Lung (tissue), 12 donors: ENCODE results near the gene MFF. TPM values are rescaled to one million over a fixed set of nuclear protein-coding genes. Genes with fewer than 3 reads are reported as not detected.

Experiments
- ATAC-seq: fragments of 200-7000 bp; cut with Tn5 transposase; one replicate; pipeline ENCODE4 v1.9.1; 2020; ENCODE audit warnings: moderate number of reproducible peaks; ENCODE audit not compliant: insufficient read depth, low FRiP score
- DNase-seq, 3 donors: peaks; one replicate each; pipeline ENCODE4 v3.0.0-alpha.2; 2013 to 2017
- H3K27ac ChIP-seq, 2 donors: one replicate each; pipeline ENCODE4 v1.5.1; 2013; ENCODE audit warnings: mild to moderate bottlenecking in 2 of 2, moderate library complexity in 2 of 2, control low read depth in 1 of 2, inconsistent platforms in 1 of 2, low read depth in 1 of 2, low read length in 1 of 2
- H3K27me3 ChIP-seq, 3 donors: one replicate each; pipeline ENCODE4 v1.5.1; 2013; ENCODE audit warnings: low read length in 2 of 3; ENCODE audit not compliant: control insufficient read depth in 3 of 3, insufficient read depth in 3 of 3
- H3K36me3 ChIP-seq, 4 donors: one replicate each; pipeline ENCODE4 v1.5.1; 2013; ENCODE audit warnings: low read length in 4 of 4, mild to moderate bottlenecking in 1 of 4, moderate library complexity in 1 of 4; ENCODE audit not compliant: control insufficient read depth in 4 of 4, insufficient read depth in 4 of 4
- H3K4me1 ChIP-seq, 5 donors: one replicate each; pipeline ENCODE4 v1.5.1; 2013; ENCODE audit warnings: low read length in 5 of 5, mild to moderate bottlenecking in 2 of 5, moderate library complexity in 1 of 5; ENCODE audit not compliant: control insufficient read depth in 5 of 5, insufficient read depth in 5 of 5
- H3K4me3 ChIP-seq: one replicate; pipeline ENCODE4 v1.5.1; 2013; ENCODE audit warnings: mild to moderate bottlenecking, control low read depth, moderate library complexity
- H3K9ac ChIP-seq, 2 donors: one replicate each; pipeline ENCODE4 v1.5.1; 2013; ENCODE audit warnings: low read length in 2 of 2, control low read depth in 1 of 2; ENCODE audit not compliant: insufficient read depth in 1 of 2
- H3K9me3 ChIP-seq, 4 donors: one replicate each; pipeline ENCODE4 v1.5.1; 2013; ENCODE audit warnings: low read length in 3 of 4, mild to moderate bottlenecking in 1 of 4, moderate library complexity in 1 of 4; ENCODE audit not compliant: control insufficient read depth in 4 of 4, insufficient read depth in 3 of 4
- CTCF ChIP-seq: IDR thresholded peaks from 2 replicates; pipeline ENCODE4 v1.5.1; 2012; ENCODE audit warnings: mild to moderate bottlenecking; ENCODE audit errors: control extremely low read depth, extremely low read depth
- WGBS, 2 donors: extraction: QIAGEN DNeasy Blood & Tissue Kit; methylation state at CpG; one replicate each; pipeline ENCODE4 v1.1.7; 2013; 5-methylcytosine and 5-hydroxymethylcytosine counted together
- polyA plus RNA-seq, 2 donors: library from polyadenylated mRNA; stranded (reverse); fragments of 200-250 nt; gene quantifications; one replicate each; pipeline ENCODE4 v1.2.1, GENCODE V29; 2013
- total RNA-seq, 2 donors: library from RNA; depleted of rRNA in 1 of 2; stranded (reverse); fragments of >200 nt in 1 of 2; gene quantifications; one replicate each; pipeline ENCODE4 v1.2.1, GENCODE V29; 2014 to 2021
- donor health status: control.
- donor health status: control.
- donor health status: Bipolar disorder and iron deficiency.
- donor health status: healthy.
- donor health status: DM: yes; HTN: yes; CAD: no.

Gene MFF
- total and polyA plus RNA-seq, 4 donors: 47.0 to 90.6 (median 67.6) TPM

- WGBS, 2 donors: 92 to 97% methylated on average over 1 of the region's 1 CpG
- no peak for DNase-seq
- H3K27me3 ChIP-seq: no peaks in the 10 kb centered on the region
- no peaks in the 10 kb centered on the region for H3K36me3 ChIP-seq
- H3K9me3 ChIP-seq: no peaks in the 10 kb centered on the region
- no peaks in the 10 kb centered on the region for H3K4me1 ChIP-seq
- no peak overlapping the region for H3K9ac ChIP-seq
- H3K4me3 ChIP-seq: no peak overlapping the region
- TF ChIP-seq CTCF: no peak
- H3K27ac ChIP-seq: no peak overlapping the region
- no peak for ATAC-seq
These were observed 11.7 kb upstream of the MFF start for GRCh38 chr2:227313310-227313709.

GRCh38 chr2:227317834-227318233 lies 7.2 kb upstream of the MFF start:
- DNase-seq (no peak), ATAC-seq (no peak)
- WGBS, 2 donors: 91 to 98% methylated on average over 2 of the region's 2 CpGs
- Histone ChIP-seq H3K4me1 (no peaks in the 10 kb centered on the region), H3K4me3 (no peak overlapping the region), H3K27me3 (no peaks in the 10 kb centered on the region), H3K9ac (no peak overlapping the region), H3K27ac (no peak overlapping the region), H3K36me3 (no peaks in the 10 kb centered on the region), H3K9me3 (peaks cover 0 to 3% (median 0%) of the 10 kb centered on the region in 4 donors)
- TF ChIP-seq CTCF: no peak

GRCh38 chr2:227320305-227321094 lies 4.6 kb upstream of the MFF start:
- no peak for TF ChIP-seq CTCF
- H3K4me1 ChIP-seq: peaks cover 0 to 4% (median 0%) of the 10 kb centered on the region in 5 donors
- WGBS, 2 donors: 89 to 90% methylated on average over 33 of the region's 33 CpGs
- no peak overlapping the region for H3K4me3 ChIP-seq
- ATAC-seq (no peak), DNase-seq (no peak)
- H3K9ac ChIP-seq: no peak overlapping the region
- no peaks in the 10 kb centered on the region for H3K27me3 ChIP-seq
- H3K36me3 ChIP-seq: no peaks in the 10 kb centered on the region
- H3K9me3 ChIP-seq: peaks cover 0 to 3% (median 0%) of the 10 kb centered on the region in 4 donors
- H3K27ac ChIP-seq: no peak overlapping the region
